Left lung (tissue), 10 donors: ENCODE measurements around the gene SSC5D. TPM values are rescaled to one million over a fixed set of nuclear protein-coding genes. Genes with fewer than 3 reads are reported as not detected.

Experiments used
- ATAC-seq: fragments of 200-7000 bp; cut with Tn5 transposase; one replicate; pipeline ENCODE4 v1.9.1; 2020; ENCODE audit warnings: moderate library complexity
- DNase-seq, 4 donors: peaks; one replicate each; pipeline ENCODE4 v3.0.0-alpha.2; 2013 to 2020
- H3K27ac ChIP-seq, 2 donors: fragments of 200-600 bp; sonication (generic) in 1 of 2; one replicate each; pipeline versions ENCODE4 v1.5.0 to v1.8.0; 2020 to 2021
- H3K27me3 ChIP-seq, 2 donors: fragments of 200-600 bp; sonication (generic) in 1 of 2; one replicate each; pipeline versions ENCODE4 v1.5.0 to v1.8.0; 2020 to 2021
- H3K36me3 ChIP-seq, 2 donors: fragments of 200-600 bp; sonication (generic) in 1 of 2; one replicate each; pipeline versions ENCODE4 v1.5.0 to v1.8.0; 2020 to 2021
- H3K4me1 ChIP-seq, 2 donors: fragments of 200-600 bp; one replicate each; pipeline ENCODE4 v1.8.0; 2021
- H3K4me3 ChIP-seq, 2 donors: fragments of 200-600 bp; sonication (generic) in 1 of 2; one replicate each; pipeline versions ENCODE4 v1.5.0 to v1.8.0; 2020 to 2021; ENCODE audit warnings: mild to moderate bottlenecking in 1 of 2
- H3K9me3 ChIP-seq, 2 donors: fragments of 200-600 bp; sonication (generic) in 1 of 2; one replicate each; pipeline versions ENCODE4 v1.5.0 to v1.8.0; 2020 to 2021
- CTCF ChIP-seq, 2 donors: fragments of 200-600 bp; sonication (generic) in 1 of 2; IDR thresholded peaks; one replicate each; pipeline versions ENCODE4 v1.5.0 to v1.8.0; 2021; ENCODE audit warnings: antibody characterized with exemption in 2 of 2
- intact Hi-C, 2 donors: fragments of 100-400 bp; cut with DNase I; formaldehyde crosslinking; loops; one replicate each; pipeline versions ENCODE4 v1.11.2 to v1.14.2; 2022
- polyA plus RNA-seq, 6 donors: library from polyadenylated mRNA; unstranded; fragments of 120-200 nt; gene quantifications; one replicate each; pipeline ENCODE4 v1.2.1, GENCODE V29; 2013; ENCODE audit not compliant: insufficient read length in 6 of 6
- total RNA-seq, 2 donors: library from RNA; stranded (reverse); fragmentation: NEBNext Ultra II Directional; extraction: Animal tissue kit (Norgen Biotek cat#: 25700); gene quantifications; one replicate each; pipeline ENCODE4 v1.2.1, GENCODE V29; 2021
- donor health status: DM: no; HTN: yes; CAD: no.
- donor health status: DM: no; HTN: no; CAD: no.

Gene SSC5D
- total and polyA plus RNA-seq, 8 donors, result 4.1 to 45.9 (median 8.0) TPM

GRCh38 chr19:55552620-55553019, 64.4 kb downstream of the SSC5D start:
- no peaks in the 10 kb centered on the region for H3K9me3 ChIP-seq
- TF ChIP-seq CTCF (IDR thresholded peaks at IDR 0.05), result no peak
- no peak for ATAC-seq
- no peaks in the 10 kb centered on the region for H3K36me3 ChIP-seq
- no peak overlapping the region for H3K27ac ChIP-seq
- no peak for DNase-seq
- intact Hi-C loops, result no loop called here
- peaks cover 0 to 7% of the 10 kb centered on the region in 2 donors for H3K4me1 ChIP-seq
- peaks cover 0 to 20% of the 10 kb centered on the region in 2 donors for H3K27me3 ChIP-seq
- no peak overlapping the region for H3K4me3 ChIP-seq

GRCh38 chr19:55553217-55554182, 65.3 kb downstream of the SSC5D start:
- peaks cover 0 to 18% of the 10 kb centered on the region in 2 donors for H3K27me3 ChIP-seq
- ATAC-seq (no peak), DNase-seq (no peak)
- H3K9me3 ChIP-seq, result no peaks in the 10 kb centered on the region
- peaks cover 0 to 4% of the 10 kb centered on the region in 2 donors for H3K4me1 ChIP-seq
- intact Hi-C loops, result no loop called here
- no peaks in the 10 kb centered on the region for H3K36me3 ChIP-seq
- H3K4me3 ChIP-seq, result no peak overlapping the region
- no peak for TF ChIP-seq CTCF (IDR thresholded peaks at IDR 0.05)
- no peak overlapping the region for H3K27ac ChIP-seq

- ATAC-seq (no peak), DNase-seq (no peak)
- peaks cover 0 to 12% of the 10 kb centered on the region in 2 donors for H3K27me3 ChIP-seq
- H3K4me3 ChIP-seq, result no peak overlapping the region
- H3K4me1 ChIP-seq, result peaks cover 0 to 4% of the 10 kb centered on the region in 2 donors
- H3K36me3 ChIP-seq, result no peaks in the 10 kb centered on the region
- intact Hi-C loops, result no loop called here
- no peaks in the 10 kb centered on the region for H3K9me3 ChIP-seq
- H3K27ac ChIP-seq, result no peak overlapping the region
- no peak for TF ChIP-seq CTCF (IDR thresholded peaks at IDR 0.05)
These were observed 66.1 kb downstream of the SSC5D start for GRCh38 chr19:55554302-55554701.

GRCh38 chr19:55554741-55555152, 66.5 kb downstream of the SSC5D start:
- intact Hi-C loops, result no loop called here
- no peak for TF ChIP-seq CTCF (IDR thresholded peaks at IDR 0.05)
- no peak for ATAC-seq

GRCh38 chr19:55559684-55560083, 71.4 kb downstream of the SSC5D start:
- ATAC-seq, result no peak
- Histone ChIP-seq H3K27ac (no peak overlapping the region), H3K36me3 (no peaks in the 10 kb centered on the region), H3K4me3 (no peak overlapping the region), H3K4me1 (no peaks in the 10 kb centered on the region), H3K9me3 (no peaks in the 10 kb centered on the region), H3K27me3 (peaks cover 0 to 7% of the 10 kb centered on the region in 2 donors)
- DNase-seq, result no peak
- no peak for TF ChIP-seq CTCF (IDR thresholded peaks at IDR 0.05)
- intact Hi-C loops, result no loop called here

More at GRCh38 chr19:55554741-55555152, 66.5 kb downstream of the SSC5D start:
- Histone ChIP-seq H3K4me1 (peaks cover 0 to 1% of the 10 kb centered on the region in 2 donors), H3K9me3 (no peaks in the 10 kb centered on the region), H3K27ac (no peak overlapping the region), H3K36me3 (no peaks in the 10 kb centered on the region), H3K27me3 (peaks cover 0 to 12% of the 10 kb centered on the region in 2 donors), H3K4me3 (no peak overlapping the region)
- no peak for DNase-seq
